GM12878 (cell line): ENCODE measurements around the gene FTH1. TPM values are rescaled to one million over a fixed set of nuclear protein-coding genes. Genes with fewer than 3 reads are reported as not detected.

Experiments used
- BHLHE40 ChIP-seq, 2 experiments: fragments of 450-650 bp in 1 of 2; IDR thresholded peaks; 2 replicates each; pipeline ENCODE4 v1.6.1; 2011 to 2017; ENCODE audit warnings: low read depth in 2 of 2, borderline replicate concordance in 1 of 2, improper control_type of control experiment in 1 of 2, low read length in 1 of 2, mild to moderate bottlenecking in 1 of 2
- BRCA1 ChIP-seq: IDR thresholded peaks from 2 replicates; pipeline ENCODE4 v1.6.1; 2011; ENCODE audit warnings: low read depth, low read length, improper control_type of control experiment
- CBFB ChIP-seq: IDR thresholded peaks from 2 replicates; pipeline ENCODE4 v1.6.1; 2016; ENCODE audit warnings: antibody characterized with exemption, low read depth
- EED ChIP-seq: sonication (generic); IDR thresholded peaks from 2 replicates; pipeline ENCODE4 v1.6.1; 2016; ENCODE audit warnings: antibody characterized with exemption, low read depth
- FOS ChIP-seq: IDR thresholded peaks from 3 replicates; pipeline ENCODE4 v1.6.1; 2011; ENCODE audit warnings: borderline replicate concordance; ENCODE audit not compliant: insufficient read length; ENCODE audit errors: extremely low read depth
- FOXK2 ChIP-seq: fragments of 450-650 bp; IDR thresholded peaks from 2 replicates; pipeline ENCODE4 v1.6.1; 2017; ENCODE audit warnings: mild to moderate bottlenecking, moderate library complexity
- IRF4 ChIP-seq: IDR thresholded peaks from 2 replicates; pipeline ENCODE4 v1.6.1; 2011; ENCODE audit warnings: low read depth, low read length
- MTA3 ChIP-seq: IDR thresholded peaks from 2 replicates; pipeline ENCODE4 v1.6.1; 2012; ENCODE audit warnings: low read length, inconsistent platforms, borderline replicate concordance
- MYC ChIP-seq: IDR thresholded peaks from 2 replicates; pipeline ENCODE4 v1.6.1; 2011; ENCODE audit warnings: mild to moderate bottlenecking, low read length, moderate library complexity, inconsistent platforms; ENCODE audit not compliant: insufficient read depth, insufficient replicate concordance, insufficient read length, severe bottlenecking
- NBN ChIP-seq: fragments of 450-650 bp; IDR thresholded peaks from 2 replicates; pipeline ENCODE4 v1.6.1; 2016
- NFYA ChIP-seq: IDR thresholded peaks from 2 replicates; pipeline ENCODE4 v1.6.1; 2011; ENCODE audit warnings: low read depth, mild to moderate bottlenecking, low read length, improper control_type of control experiment, borderline replicate concordance
- NR2C2 ChIP-seq: IDR thresholded peaks from 2 replicates; pipeline ENCODE4 v1.6.1; 2011; ENCODE audit warnings: borderline replicate concordance, low read depth; ENCODE audit not compliant: control insufficient read depth, insufficient read length
- NRF1 ChIP-seq: conservative IDR thresholded peaks from 2 replicates; pipeline ENCODE4 v1.6.1; 2011; ENCODE audit warnings: mild to moderate bottlenecking, low read depth, low read length, improper control_type of control experiment
- RAD51 ChIP-seq: fragments of 450-650 bp; IDR thresholded peaks from 2 replicates; pipeline ENCODE4 v1.6.1; 2016; ENCODE audit warnings: moderate library complexity, mild to moderate bottlenecking, inconsistent platforms
- SIN3A ChIP-seq: IDR thresholded peaks from 2 replicates; pipeline ENCODE4 v1.6.1; 2012; ENCODE audit warnings: low read depth, low read length, improper control_type of control experiment
- SUPT20H ChIP-seq: IDR thresholded peaks from 2 replicates; pipeline ENCODE4 v1.6.1; 2011; ENCODE audit warnings: low read depth, mild to moderate bottlenecking, low read length, moderate library complexity, borderline replicate concordance; ENCODE audit not compliant: control insufficient read depth
- TAF1 ChIP-seq: IDR thresholded peaks from 2 replicates; pipeline ENCODE4 v1.6.1; 2011; ENCODE audit warnings: mild to moderate bottlenecking, low read depth, low read length, borderline replicate concordance
- TCF12 ChIP-seq: IDR thresholded peaks from 2 replicates; pipeline ENCODE4 v1.6.1; 2011; ENCODE audit warnings: low read depth, mild to moderate bottlenecking, low read length
- ZNF207 ChIP-seq: fragments of 450-650 bp; IDR thresholded peaks from 2 replicates; pipeline ENCODE4 v1.6.1; 2014; ENCODE audit warnings: antibody characterized with exemption, mild to moderate bottlenecking, borderline replicate concordance
- ZNF384 ChIP-seq: IDR thresholded peaks from 2 replicates; pipeline ENCODE4 v1.6.1; 2012; ENCODE audit warnings: low read depth, mild to moderate bottlenecking, low read length, improper control_type of control experiment, borderline replicate concordance
- ZSCAN29 ChIP-seq: fragments of 450-650 bp; IDR thresholded peaks from 2 replicates; pipeline ENCODE4 v1.6.1; 2017; ENCODE audit warnings: mild to moderate bottlenecking, moderate library complexity
- polyA plus RNA-seq, 11 experiments: library from polyadenylated mRNA; depleted of rRNA in 4 of 11; unstranded in 6 of 11; stranded (reverse) in 5 of 11; fragments of >200 nt; fragmentation: Nextera tagmentation in 4 of 11; fragmentation: Illumina TruSeq in 1 of 11; extraction: Ambion mirVana in 4 of 11; extraction: Trizol in 1 of 11; gene quantifications; 1 replicate in 1 of 11; 2 replicates in 10 of 11; pipeline versions ENCODE4 v1.2.1 to v1.2.3, GENCODE V29; 2011 to 2016; ENCODE audit warnings: inconsistent platforms in 2 of 11, missing spikeins in 2 of 11, low read depth in 1 of 11
- total RNA-seq, 4 experiments: library from RNA; depleted of rRNA in 3 of 4; stranded (reverse); fragments of >200 nt in 3 of 4; fragmentation: Illumina TruSeq in 1 of 4; extraction: Trizol in 1 of 4; gene quantifications; 2 replicates each; pipeline versions ENCODE4 v1.2.1 to v1.2.3, GENCODE V29; 2013 to 2021
- TF ChIP-seq, protein P1 (sequence below), 3 experiments: IDR thresholded peaks in 2 of 3; conservative IDR thresholded peaks in 1 of 3; 2 replicates each; pipeline ENCODE4 v1.5.1; 2011; ENCODE audit warnings: low read depth in 3 of 3, low read length in 3 of 3, mild to moderate bottlenecking in 3 of 3, control low read depth in 2 of 3, moderate library complexity in 2 of 3, inconsistent platforms in 1 of 3, mixed read lengths in 1 of 3; ENCODE audit not compliant: control insufficient read depth in 2 of 3, insufficient read depth in 1 of 3; ENCODE audit errors: extremely low read depth in 1 of 3
- TF ChIP-seq, protein P2 (sequence below): IDR thresholded peaks from 2 replicates; pipeline ENCODE4 v1.6.1; 2012; ENCODE audit warnings: mild to moderate bottlenecking, low read depth, low read length
- TF ChIP-seq, protein P3 (sequence below): IDR thresholded peaks from 2 replicates; pipeline ENCODE4 v1.6.1; 2011; ENCODE audit warnings: borderline replicate concordance, low read depth, mild to moderate bottlenecking, moderate library complexity, mixed read lengths, low read length; ENCODE audit not compliant: insufficient read depth; ENCODE audit errors: extremely low read length

FTH1 gene
- total and polyA plus RNA-seq, 10 of the 15 experiments (the other 5 are each of a cell fraction or from before 2014, with no cell fraction given): 289 to 4,154 (median 960) TPM

DNA sequence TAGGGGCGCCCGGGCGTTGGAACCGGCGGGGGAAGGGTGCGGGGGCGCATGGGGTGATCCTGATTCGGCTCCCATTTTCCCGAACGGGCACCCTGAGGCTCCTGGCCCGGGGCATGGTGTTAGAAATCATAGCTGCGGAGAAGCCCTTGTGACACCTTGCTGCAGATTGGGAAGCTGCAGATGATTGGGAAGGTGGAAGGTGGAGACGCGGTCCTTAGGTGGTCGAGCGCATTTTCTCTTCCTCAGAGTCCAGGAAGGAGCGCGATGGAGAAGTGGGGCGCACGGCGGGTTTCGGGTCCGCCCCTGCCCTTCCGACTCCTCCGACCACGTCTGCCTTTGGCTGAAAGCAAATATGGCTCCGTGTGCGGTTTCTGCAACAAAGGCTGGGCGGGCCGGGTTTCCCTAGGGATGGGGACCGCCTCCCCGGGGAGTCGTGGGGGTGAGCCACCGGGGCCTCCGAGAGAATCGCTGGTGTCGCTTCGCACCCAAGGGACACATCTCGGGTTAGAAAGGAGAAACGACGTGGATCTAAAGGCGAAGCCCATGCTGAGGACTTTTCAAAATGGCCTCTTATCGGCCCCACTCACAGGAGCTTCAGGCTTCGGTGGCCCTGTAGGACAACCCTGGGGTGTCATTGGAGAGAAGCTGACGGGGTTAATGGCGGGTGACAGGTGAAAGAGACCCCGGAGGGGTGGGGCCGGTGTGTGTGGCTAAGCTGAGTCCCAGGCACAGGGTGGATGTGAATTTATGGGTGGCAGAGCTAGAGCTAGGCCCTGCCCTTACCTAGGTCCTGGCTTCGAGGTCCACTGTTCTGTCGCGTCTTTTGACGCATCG, 707 bp upstream of the FTH1 start (continued):
- no peak for TF ChIP-seq NR2C2
- peak; percentile 63; the same call in 1 of the 2 replicates for TF ChIP-seq NBN
- no peak for TF ChIP-seq SUPT20H
- TF ChIP-seq NRF1: no peak
- TF ChIP-seq NFYA: no peak
- TF ChIP-seq IRF4: no peak
- TF ChIP-seq CBFB: peak; percentile 65
- no peak; the same call in 1 of the 2 replicates for TF ChIP-seq SIN3A
- no peak for TF ChIP-seq FOS
- TF ChIP-seq MTA3: peak; percentile 71; the same call in 1 of the 2 replicates
- TF ChIP-seq TCF12: peak; percentile 62; the same call in 1 of the 2 replicates
- no peak for TF ChIP-seq RAD51
- TF ChIP-seq ZSCAN29: no peak
- TF ChIP-seq, protein P1, sequence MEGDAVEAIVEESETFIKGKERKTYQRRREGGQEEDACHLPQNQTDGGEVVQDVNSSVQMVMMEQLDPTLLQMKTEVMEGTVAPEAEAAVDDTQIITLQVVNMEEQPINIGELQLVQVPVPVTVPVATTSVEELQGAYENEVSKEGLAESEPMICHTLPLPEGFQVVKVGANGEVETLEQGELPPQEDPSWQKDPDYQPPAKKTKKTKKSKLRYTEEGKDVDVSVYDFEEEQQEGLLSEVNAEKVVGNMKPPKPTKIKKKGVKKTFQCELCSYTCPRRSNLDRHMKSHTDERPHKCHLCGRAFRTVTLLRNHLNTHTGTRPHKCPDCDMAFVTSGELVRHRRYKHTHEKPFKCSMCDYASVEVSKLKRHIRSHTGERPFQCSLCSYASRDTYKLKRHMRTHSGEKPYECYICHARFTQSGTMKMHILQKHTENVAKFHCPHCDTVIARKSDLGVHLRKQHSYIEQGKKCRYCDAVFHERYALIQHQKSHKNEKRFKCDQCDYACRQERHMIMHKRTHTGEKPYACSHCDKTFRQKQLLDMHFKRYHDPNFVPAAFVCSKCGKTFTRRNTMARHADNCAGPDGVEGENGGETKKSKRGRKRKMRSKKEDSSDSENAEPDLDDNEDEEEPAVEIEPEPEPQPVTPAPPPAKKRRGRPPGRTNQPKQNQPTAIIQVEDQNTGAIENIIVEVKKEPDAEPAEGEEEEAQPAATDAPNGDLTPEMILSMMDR (IDR thresholded peaks at IDR 0.05 in 2 of 3, conservative IDR thresholded peaks at IDR 0.05 in 1 of 3; ENCODE audit: control insufficient read depth in 2 of 3, extremely low read depth in 1 of 3, insufficient read depth in 1 of 3, low read depth in 3 of 3, low read length in 3 of 3): no peak
- no peak for TF ChIP-seq MYC
- TF ChIP-seq ZNF384: no peak
- peak in 1 of 2 experiments; percentile 62; a peak in 1 of 4 replicates for TF ChIP-seq BHLHE40 (IDR thresholded peaks at IDR 0.05; ENCODE audit: borderline replicate concordance in 1 of 2, low read depth in 2 of 2, low read length in 1 of 2)
- TF ChIP-seq TAF1: peak; percentile 43; the same call in 1 of the 2 replicates
- TF ChIP-seq, protein P2, sequence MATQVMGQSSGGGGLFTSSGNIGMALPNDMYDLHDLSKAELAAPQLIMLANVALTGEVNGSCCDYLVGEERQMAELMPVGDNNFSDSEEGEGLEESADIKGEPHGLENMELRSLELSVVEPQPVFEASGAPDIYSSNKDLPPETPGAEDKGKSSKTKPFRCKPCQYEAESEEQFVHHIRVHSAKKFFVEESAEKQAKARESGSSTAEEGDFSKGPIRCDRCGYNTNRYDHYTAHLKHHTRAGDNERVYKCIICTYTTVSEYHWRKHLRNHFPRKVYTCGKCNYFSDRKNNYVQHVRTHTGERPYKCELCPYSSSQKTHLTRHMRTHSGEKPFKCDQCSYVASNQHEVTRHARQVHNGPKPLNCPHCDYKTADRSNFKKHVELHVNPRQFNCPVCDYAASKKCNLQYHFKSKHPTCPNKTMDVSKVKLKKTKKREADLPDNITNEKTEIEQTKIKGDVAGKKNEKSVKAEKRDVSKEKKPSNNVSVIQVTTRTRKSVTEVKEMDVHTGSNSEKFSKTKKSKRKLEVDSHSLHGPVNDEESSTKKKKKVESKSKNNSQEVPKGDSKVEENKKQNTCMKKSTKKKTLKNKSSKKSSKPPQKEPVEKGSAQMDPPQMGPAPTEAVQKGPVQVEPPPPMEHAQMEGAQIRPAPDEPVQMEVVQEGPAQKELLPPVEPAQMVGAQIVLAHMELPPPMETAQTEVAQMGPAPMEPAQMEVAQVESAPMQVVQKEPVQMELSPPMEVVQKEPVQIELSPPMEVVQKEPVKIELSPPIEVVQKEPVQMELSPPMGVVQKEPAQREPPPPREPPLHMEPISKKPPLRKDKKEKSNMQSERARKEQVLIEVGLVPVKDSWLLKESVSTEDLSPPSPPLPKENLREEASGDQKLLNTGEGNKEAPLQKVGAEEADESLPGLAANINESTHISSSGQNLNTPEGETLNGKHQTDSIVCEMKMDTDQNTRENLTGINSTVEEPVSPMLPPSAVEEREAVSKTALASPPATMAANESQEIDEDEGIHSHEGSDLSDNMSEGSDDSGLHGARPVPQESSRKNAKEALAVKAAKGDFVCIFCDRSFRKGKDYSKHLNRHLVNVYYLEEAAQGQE: no peak
- TF ChIP-seq, protein P3, sequence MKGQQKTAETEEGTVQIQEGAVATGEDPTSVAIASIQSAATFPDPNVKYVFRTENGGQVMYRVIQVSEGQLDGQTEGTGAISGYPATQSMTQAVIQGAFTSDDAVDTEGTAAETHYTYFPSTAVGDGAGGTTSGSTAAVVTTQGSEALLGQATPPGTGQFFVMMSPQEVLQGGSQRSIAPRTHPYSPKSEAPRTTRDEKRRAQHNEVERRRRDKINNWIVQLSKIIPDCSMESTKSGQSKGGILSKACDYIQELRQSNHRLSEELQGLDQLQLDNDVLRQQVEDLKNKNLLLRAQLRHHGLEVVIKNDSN: no peak
- no peak for TF ChIP-seq FOXK2
- peak; percentile 88 for TF ChIP-seq EED
- TF ChIP-seq ZNF207: no peak
- no peak for TF ChIP-seq BRCA1
